Activated naive CD4-positive, alpha-beta T cell treated with anti-CD3 and anti-CD28 coated beads for 36 hours (primary cell): Measurements from ENCODE around the gene GALNT5. TPM values are rescaled to one million over a fixed set of nuclear protein-coding genes. Genes with fewer than 3 reads are reported as not detected.
"Not testable (repeated sequence)": the region's sequence is repeated elsewhere in the genome, so short reads cannot be mapped to it uniquely, and the experiment has no call there.

Experiments used
- CTCF ChIA-PET: fragments of 350-600 bp; sonication (Branson Sonifier 250); formaldehyde crosslinking; loops from one replicate; lab custom pipeline; 2021; ENCODE audit warnings: antibody characterized with exemption; lab: Charles Lee
- DNase-seq: peaks from one replicate; pipeline ENCODE4 v3.0.0-alpha.2; 2020
- H3K27ac Mint-ChIP-seq: one replicate; pipeline ENCODE4 v1.8.0; 2021; ENCODE audit warnings: mild to moderate bottlenecking, mixed read lengths
- H3K27me3 Mint-ChIP-seq: one replicate; pipeline ENCODE4 v1.8.0; 2021; ENCODE audit warnings: low read depth, mixed read lengths
- H3K36me3 Mint-ChIP-seq: one replicate; pipeline ENCODE4 v1.8.0; 2021; ENCODE audit warnings: low read depth, mixed read lengths
- H3K4me1 Mint-ChIP-seq: one replicate; pipeline ENCODE4 v1.8.0; 2021; ENCODE audit warnings: low read depth, mixed read lengths
- H3K4me3 Mint-ChIP-seq: one replicate; pipeline ENCODE4 v1.8.0; 2021; ENCODE audit warnings: mild to moderate bottlenecking, moderate library complexity, mixed read lengths
- H3K9me3 Mint-ChIP-seq: one replicate; pipeline ENCODE4 v1.8.0; 2021; ENCODE audit warnings: mixed read lengths
- intact Hi-C: fragments of 100-400 bp; cut with micrococcal nuclease; formaldehyde crosslinking; loops from one replicate; pipeline ENCODE4 v1.15.1; 2023
- total RNA-seq, 2 experiments: library from RNA; stranded (reverse); gene quantifications; one replicate each; pipeline ENCODE4 v1.2.3, GENCODE V29; 2021

The GALNT5 gene
- total RNA-seq, 2 experiments from 2014 or later, result not detected

- intact Hi-C loops, result loop anchor here (5.0 kb wide), 1 partner anchor 1123 kb away; the partner anchor contains the start of genes CCDC148 and PKP4
- Mint-ChIP-seq H3K36me3 (no peaks in the 10 kb centered on the region), H3K4me1 (peaks cover 92% of the 10 kb centered on the region), H3K27ac (peak overlapping the region; percentile 83), H3K9me3 (no peaks in the 10 kb centered on the region), H3K4me3 (peak overlapping the region; percentile 42), H3K27me3 (no peaks in the 10 kb centered on the region)
- CTCF ChIA-PET, result interaction anchor here (0.6 to 16.1 kb wide), 23 partner anchors 7 to 602 kb away, joined by 3 to 263 read pairs (median 6); partner anchors contain the start of gene ERMN
- peak; percentile 20 for DNase-seq
Observed at GRCh38 chr2:157334797-157335196, 77.3 kb downstream of the GALNT5 start.

GRCh38 chr2:157336137-157337010 lies 78.9 kb downstream of the GALNT5 start:
- CTCF ChIA-PET, result interaction anchor here (0.7 to 16.1 kb wide), 39 partner anchors 9 to 674 kb away, joined by 3 to 263 read pairs (median 6); partner anchors contain the start of genes CYTIP and ERMN
- intact Hi-C loops, result loop anchor here (1.0 kb wide), 1 partner anchor 27 kb away; no protein-coding TSS in a partner anchor
- peak; percentile 68 for DNase-seq

GRCh38 chr2:157337978-157338377 lies 80.5 kb downstream of the GALNT5 start:
- DNase-seq, result peak; percentile 60
- Mint-ChIP-seq H3K27me3 (no peaks in the 10 kb centered on the region), H3K36me3 (peaks cover 21% of the 10 kb centered on the region), H3K4me1 (peaks cover 63% of the 10 kb centered on the region), H3K27ac (no peak overlapping the region), H3K4me3 (no peak overlapping the region), H3K9me3 (peaks cover 16% of the 10 kb centered on the region)
- intact Hi-C loops, result loop anchor here (1.0 kb wide), 1 partner anchor 11 kb away; no protein-coding TSS in a partner anchor
- CTCF ChIA-PET, result interaction anchor here (0.7 to 16.1 kb wide), 12 partner anchors 9 to 154 kb away, joined by 3 to 263 read pairs (median 25); partner anchors contain the start of gene ERMN

More at GRCh38 chr2:157336137-157337010, 78.9 kb downstream of the GALNT5 start:
- peak overlapping the region; percentile 40 for H3K4me3 Mint-ChIP-seq
- H3K9me3 Mint-ChIP-seq, result peaks cover 1% of the 10 kb centered on the region
- peaks cover 5% of the 10 kb centered on the region for H3K36me3 Mint-ChIP-seq
- no peaks in the 10 kb centered on the region for H3K27me3 Mint-ChIP-seq
- H3K27ac Mint-ChIP-seq, result no peak overlapping the region
- peaks cover 78% of the 10 kb centered on the region for H3K4me1 Mint-ChIP-seq

- no peak overlapping the region for H3K4me3 Mint-ChIP-seq
- peaks cover 42% of the 10 kb centered on the region for H3K4me1 Mint-ChIP-seq
- intact Hi-C loops, result no loop called here
- no peaks in the 10 kb centered on the region for H3K27me3 Mint-ChIP-seq
- H3K36me3 Mint-ChIP-seq, result peaks cover 39% of the 10 kb centered on the region
- CTCF ChIA-PET, result no interaction called here
- peaks cover 35% of the 10 kb centered on the region for H3K9me3 Mint-ChIP-seq
- no peak for DNase-seq
- no peak overlapping the region for H3K27ac Mint-ChIP-seq
Observed at GRCh38 chr2:157339965-157340655, 82.6 kb downstream of the GALNT5 start.

GRCh38 chr2:157341381-157341780 lies 83.9 kb downstream of the GALNT5 start:
- peaks cover 42% of the 10 kb centered on the region for H3K36me3 Mint-ChIP-seq
- intact Hi-C loops, H3K4me3 Mint-ChIP-seq, H3K27ac Mint-ChIP-seq, DNase-seq, CTCF ChIA-PET, H3K27me3 Mint-ChIP-seq: not testable (repeated sequence)
- H3K4me1 Mint-ChIP-seq, result peaks cover 36% of the 10 kb centered on the region
- peaks cover 39% of the 10 kb centered on the region for H3K9me3 Mint-ChIP-seq

- H3K4me3 Mint-ChIP-seq, result no peak overlapping the region
- H3K36me3 Mint-ChIP-seq, result peaks cover 42% of the 10 kb centered on the region
- intact Hi-C loops, result no loop called here
- H3K9me3 Mint-ChIP-seq, result peaks cover 39% of the 10 kb centered on the region
- H3K27ac Mint-ChIP-seq, result no peak overlapping the region
- H3K27me3 Mint-ChIP-seq, result no peaks in the 10 kb centered on the region
- DNase-seq, result no peak
- CTCF ChIA-PET, result interaction anchor here (0.7 to 4.8 kb wide), 8 partner anchors 9 to 94 kb away, joined by 3 to 63 read pairs (median 4); no protein-coding TSS in a partner anchor
- H3K4me1 Mint-ChIP-seq, result peaks cover 31% of the 10 kb centered on the region
Observed at GRCh38 chr2:157345647-157346389, 88.3 kb downstream of the GALNT5 start.

- no peak for DNase-seq
- Mint-ChIP-seq H3K27ac (no peak overlapping the region), H3K4me3 (no peak overlapping the region), H3K36me3 (peaks cover 18% of the 10 kb centered on the region), H3K4me1 (peaks cover 41% of the 10 kb centered on the region), H3K27me3 (no peaks in the 10 kb centered on the region), H3K9me3 (peaks cover 20% of the 10 kb centered on the region)
- CTCF ChIA-PET, result interaction anchor here (0.6 to 4.8 kb wide), 5 partner anchors 12 to 78 kb away, joined by 3 to 63 read pairs (median 4); no protein-coding TSS in a partner anchor
- intact Hi-C loops, result loop anchor here (1.0 kb wide), 1 partner anchor 8 kb away; no protein-coding TSS in a partner anchor
Observed at GRCh38 chr2:157348291-157348921, 90.9 kb downstream of the GALNT5 start.

- Mint-ChIP-seq H3K36me3 (peaks cover 6% of the 10 kb centered on the region), H3K27me3 (no peaks in the 10 kb centered on the region), H3K9me3 (peaks cover 5% of the 10 kb centered on the region), H3K27ac (no peak overlapping the region), H3K4me3 (no peak overlapping the region), H3K4me1 (peaks cover 49% of the 10 kb centered on the region)
- CTCF ChIA-PET, result interaction anchor here (0.5 to 2.3 kb wide), 9 partner anchors 13 to 1318 kb away, joined by 3 to 25 read pairs (median 4); no protein-coding TSS in a partner anchor
- intact Hi-C loops, result loop anchor here (1.0 to 2.0 kb wide), 2 partner anchors 12 to 15 kb away; no protein-coding TSS in a partner anchor
- no peak for DNase-seq
Observed at GRCh38 chr2:157349949-157350515, 92.5 kb downstream of the GALNT5 start.

GRCh38 chr2:157355618-157356017 lies 98.1 kb downstream of the GALNT5 start:
- Mint-ChIP-seq H3K27ac (no peak overlapping the region), H3K36me3 (peaks cover 5% of the 10 kb centered on the region), H3K4me3 (no peak overlapping the region), H3K9me3 (peaks cover 3% of the 10 kb centered on the region), H3K4me1 (peaks cover 48% of the 10 kb centered on the region), H3K27me3 (no peaks in the 10 kb centered on the region)
- intact Hi-C loops, result loop anchor here (1.0 kb wide), 1 partner anchor 7 kb away; no protein-coding TSS in a partner anchor
- CTCF ChIA-PET, result interaction anchor here (1.3 to 4.6 kb wide), 3 partner anchors 12 to 28 kb away, joined by 3 to 25 read pairs (median 8); no protein-coding TSS in a partner anchor
- no peak for DNase-seq

- Mint-ChIP-seq H3K4me3 (no peak overlapping the region), H3K36me3 (peaks cover 19% of the 10 kb centered on the region), H3K4me1 (peaks cover 49% of the 10 kb centered on the region), H3K27me3 (no peaks in the 10 kb centered on the region), H3K27ac (no peak overlapping the region), H3K9me3 (peaks cover 21% of the 10 kb centered on the region)
- DNase-seq, result no peak
- intact Hi-C loops, result no loop called here
- CTCF ChIA-PET, result no interaction called here
Observed at GRCh38 chr2:157359628-157360027, 102.1 kb downstream of the GALNT5 start.
